Bronchial epithelial cell (primary cell): ENCODE results near the gene CAPN10. TPM values are rescaled to one million over a fixed set of nuclear protein-coding genes. Genes with fewer than 3 reads are reported as not detected.
"Not testable (repeated sequence)": the region's sequence is repeated elsewhere in the genome, so short reads cannot be mapped to it uniquely, and the experiment has no call there.

Experiments
- DNase-seq: peaks from one replicate; pipeline ENCODE4 v3.0.0-alpha.2; 2010; ENCODE audit warnings: low read depth
- FAIRE-seq: peaks from 2 replicates; lab custom pipeline; 2011; peaks lifted over from hg19 to GRCh38; lab: Jason Lieb, UNC
- H3K27me3 ChIP-seq: 2 replicates; pipeline ENCODE4 v1.5.1; 2011; ENCODE audit warnings: low read length; ENCODE audit not compliant: control insufficient read depth, insufficient read depth
- H3K36me3 ChIP-seq: 2 replicates; pipeline ENCODE4 v1.5.1; 2011; ENCODE audit warnings: low read length; ENCODE audit not compliant: control insufficient read depth, insufficient read depth
- H3K4me3 ChIP-seq: 2 replicates; pipeline ENCODE4 v1.5.1; 2011; ENCODE audit warnings: mild to moderate bottlenecking, low read depth, low read length, control low read depth
- total RNA-seq: library from RNA; depleted of rRNA; stranded (reverse); fragments of >200 nt; gene quantifications from 2 replicates; pipeline ENCODE4 v1.2.1, GENCODE V29; 2014
- TF ChIP-seq, protein P1 (sequence below): IDR thresholded peaks from 2 replicates; pipeline ENCODE4 v1.5.1; 2011; ENCODE audit warnings: mild to moderate bottlenecking, moderate library complexity, low read length, control low read depth, inconsistent platforms; ENCODE audit not compliant: insufficient read depth, severe bottlenecking

Gene CAPN10
- total RNA-seq, 1 donor from 2014 or later: 13.4 TPM

DNA sequence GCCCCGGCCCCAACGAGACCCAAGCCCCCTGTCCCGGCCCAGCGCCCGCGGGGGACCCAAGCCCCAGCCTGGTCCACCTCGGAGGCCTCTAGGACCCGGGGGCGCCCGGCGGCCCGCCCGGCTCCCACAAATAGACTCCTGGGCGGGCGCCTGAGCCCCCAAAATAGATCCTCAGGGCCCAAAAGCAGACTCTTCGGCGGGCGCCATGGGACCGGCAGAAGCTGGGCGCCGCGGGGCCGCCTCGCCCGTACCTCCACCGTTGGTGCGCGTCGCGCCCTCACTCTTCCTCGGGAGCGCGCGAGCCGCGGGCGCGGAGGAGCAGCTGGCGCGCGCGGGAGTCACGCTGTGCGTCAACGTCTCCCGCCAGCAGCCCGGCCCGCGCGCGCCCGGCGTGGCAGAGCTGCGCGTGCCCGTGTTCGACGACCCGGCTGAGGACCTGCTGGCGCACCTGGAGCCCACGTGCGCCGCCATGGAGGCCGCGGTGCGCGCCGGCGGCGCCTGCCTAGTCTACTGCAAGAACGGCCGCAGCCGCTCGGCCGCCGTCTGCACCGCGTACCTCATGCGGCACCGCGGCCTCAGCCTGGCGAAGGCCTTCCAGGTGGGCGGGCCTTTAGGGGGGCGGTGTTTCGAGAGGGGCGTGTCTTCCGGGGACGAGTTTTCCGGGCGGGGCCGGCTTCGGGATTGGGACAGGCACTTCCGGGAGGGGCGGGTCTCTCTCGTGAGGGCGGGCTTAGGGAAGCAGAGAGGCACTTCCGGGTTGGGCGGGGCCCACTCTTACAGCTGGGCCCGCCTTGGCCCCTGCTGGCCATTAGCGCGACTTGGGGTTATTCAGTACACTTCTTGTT, 25.8 kb upstream of the CAPN10 start:
- FAIRE-seq: no peak
- TF ChIP-seq, protein P1, sequence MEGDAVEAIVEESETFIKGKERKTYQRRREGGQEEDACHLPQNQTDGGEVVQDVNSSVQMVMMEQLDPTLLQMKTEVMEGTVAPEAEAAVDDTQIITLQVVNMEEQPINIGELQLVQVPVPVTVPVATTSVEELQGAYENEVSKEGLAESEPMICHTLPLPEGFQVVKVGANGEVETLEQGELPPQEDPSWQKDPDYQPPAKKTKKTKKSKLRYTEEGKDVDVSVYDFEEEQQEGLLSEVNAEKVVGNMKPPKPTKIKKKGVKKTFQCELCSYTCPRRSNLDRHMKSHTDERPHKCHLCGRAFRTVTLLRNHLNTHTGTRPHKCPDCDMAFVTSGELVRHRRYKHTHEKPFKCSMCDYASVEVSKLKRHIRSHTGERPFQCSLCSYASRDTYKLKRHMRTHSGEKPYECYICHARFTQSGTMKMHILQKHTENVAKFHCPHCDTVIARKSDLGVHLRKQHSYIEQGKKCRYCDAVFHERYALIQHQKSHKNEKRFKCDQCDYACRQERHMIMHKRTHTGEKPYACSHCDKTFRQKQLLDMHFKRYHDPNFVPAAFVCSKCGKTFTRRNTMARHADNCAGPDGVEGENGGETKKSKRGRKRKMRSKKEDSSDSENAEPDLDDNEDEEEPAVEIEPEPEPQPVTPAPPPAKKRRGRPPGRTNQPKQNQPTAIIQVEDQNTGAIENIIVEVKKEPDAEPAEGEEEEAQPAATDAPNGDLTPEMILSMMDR: peak; percentile 42
- Histone ChIP-seq H3K4me3 (peak overlapping the region; percentile 66), H3K36me3 (no peaks in the 10 kb centered on the region), H3K27me3 (no peaks in the 10 kb centered on the region)
- DNase-seq: peak; percentile 85

DNA sequence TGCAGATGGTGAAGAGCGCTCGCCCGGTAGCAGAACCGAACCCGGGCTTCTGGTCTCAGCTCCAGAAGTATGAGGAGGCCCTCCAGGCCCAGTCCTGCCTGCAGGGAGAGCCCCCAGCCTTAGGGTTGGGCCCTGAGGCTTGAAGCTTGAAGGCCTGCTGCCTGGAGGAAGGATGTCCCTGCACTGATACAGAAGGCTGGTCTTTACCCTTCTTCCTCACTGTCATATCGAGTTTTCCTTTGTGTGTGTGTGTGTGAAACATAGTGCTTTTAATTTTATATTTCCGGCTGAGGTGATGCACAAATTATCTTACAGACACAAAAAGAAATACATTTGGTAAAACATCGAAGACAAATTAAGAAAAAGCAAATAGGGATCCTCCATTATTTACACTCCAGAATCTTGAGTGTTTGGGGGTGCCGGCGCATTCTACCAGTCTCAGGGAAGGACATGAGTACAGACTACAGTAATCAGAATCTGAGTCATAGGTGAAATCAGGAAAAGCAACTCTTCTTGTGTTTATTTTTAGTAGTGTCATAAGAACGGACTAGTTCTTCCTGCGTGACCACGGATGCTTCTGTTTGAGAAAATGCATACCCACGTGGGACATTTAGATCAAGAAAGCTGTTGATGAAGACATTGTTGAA, 25.1 kb upstream of the CAPN10 start:
- H3K4me3 ChIP-seq: peak overlapping the region; percentile 66
- DNase-seq (peak; percentile 90), FAIRE-seq (no peak)
- TF ChIP-seq, protein P1: no peak
- H3K36me3 ChIP-seq: no peaks in the 10 kb centered on the region
- H3K27me3 ChIP-seq: no peaks in the 10 kb centered on the region

DNA sequence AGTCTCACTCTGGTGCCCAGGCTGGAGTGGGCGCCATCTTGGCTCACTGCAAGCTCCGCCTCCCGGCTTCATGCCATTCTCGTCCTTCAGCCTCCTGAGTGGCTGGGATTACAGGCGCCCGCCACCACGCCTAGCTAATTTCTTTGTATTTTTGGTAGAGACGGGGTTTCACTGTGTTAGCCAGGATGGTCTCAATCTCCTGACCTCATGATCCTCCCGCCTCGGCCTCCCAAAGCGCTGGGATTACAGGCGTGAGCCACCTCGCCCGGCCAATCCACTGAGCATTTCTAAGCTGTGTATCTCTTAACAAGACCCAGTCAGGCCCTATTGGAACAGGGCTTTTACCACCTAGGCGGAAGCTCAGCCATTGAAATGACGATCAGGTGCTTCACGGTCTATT, 23.3 kb upstream of the CAPN10 start:
- DNase-seq, FAIRE-seq: not testable (repeated sequence)

DNA sequence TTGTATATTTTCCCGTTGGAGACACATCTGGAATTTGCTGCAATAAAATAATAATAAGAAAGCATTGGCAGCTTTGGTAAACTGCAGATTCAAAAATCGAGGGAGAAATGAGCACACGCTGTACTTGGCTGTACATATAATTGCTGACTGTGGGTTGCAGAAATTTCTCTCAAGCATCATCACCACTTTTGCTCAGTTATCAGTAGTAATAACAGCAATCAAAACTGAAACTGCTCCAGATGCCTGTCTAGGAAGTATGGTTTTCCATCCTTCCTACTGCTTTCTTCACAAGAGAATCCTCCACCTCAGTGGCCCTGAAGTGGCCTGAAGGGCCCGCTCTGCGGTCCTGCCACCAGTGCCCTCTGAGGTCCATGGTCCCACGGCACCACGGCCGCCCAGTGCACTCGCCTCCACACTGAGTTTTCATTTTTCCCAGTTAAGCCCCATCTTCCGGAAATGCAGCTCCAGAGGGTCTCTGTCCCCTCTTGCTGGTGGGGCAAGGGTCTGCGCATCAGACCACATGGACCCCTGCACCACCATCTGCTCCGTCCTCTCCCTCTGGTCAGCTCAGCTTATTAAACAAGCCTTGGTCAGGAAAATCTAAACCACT, 22.5 kb upstream of the CAPN10 start:
- DNase-seq: no peak
- FAIRE-seq: no peak
- Histone ChIP-seq H3K4me3 (no peak overlapping the region), H3K27me3 (no peaks in the 10 kb centered on the region), H3K36me3 (no peaks in the 10 kb centered on the region)
- TF ChIP-seq, protein P1: no peak

More for the DNA sequence above, 23.3 kb upstream of the CAPN10 start:
- not testable (repeated sequence) for H3K4me3 ChIP-seq, H3K36me3 ChIP-seq, H3K27me3 ChIP-seq

DNA sequence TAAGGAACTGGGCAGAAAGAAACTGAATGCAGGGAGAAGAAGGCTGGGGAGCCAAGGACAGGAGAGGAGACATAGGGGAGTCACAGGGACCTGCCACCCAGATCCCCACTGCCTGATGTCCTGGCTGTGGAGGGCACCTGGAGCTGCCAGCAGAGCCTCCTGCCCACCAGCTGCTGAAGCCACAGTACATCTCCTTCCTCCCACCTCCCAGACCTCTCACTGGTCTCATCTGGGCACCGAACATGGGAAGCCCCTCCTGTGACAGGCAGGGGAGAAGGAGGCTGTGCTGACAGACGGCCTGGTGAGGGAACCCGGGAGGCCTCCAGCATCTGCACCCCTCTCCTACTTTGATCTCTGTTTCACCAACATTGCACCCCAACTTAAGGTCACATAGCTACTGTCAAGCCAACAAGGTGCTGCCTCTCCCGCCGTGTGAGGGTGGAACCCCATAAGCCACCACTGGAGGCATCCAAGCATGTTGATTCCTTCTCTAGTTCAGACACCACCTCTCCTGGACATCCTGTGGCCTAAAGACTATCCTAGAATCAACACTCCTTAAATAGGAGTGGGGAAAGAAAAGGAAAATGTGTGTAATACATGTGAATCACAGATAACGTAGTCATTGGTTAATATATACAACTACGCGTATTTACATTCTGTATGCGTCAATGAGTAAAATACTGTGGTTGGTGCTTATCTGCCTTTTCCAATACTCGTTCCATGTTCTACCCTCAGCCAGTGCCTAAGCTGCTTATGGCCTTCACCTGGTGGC, 21.8 kb upstream of the CAPN10 start:
- Histone ChIP-seq H3K36me3 (no peaks in the 10 kb centered on the region), H3K27me3 (no peaks in the 10 kb centered on the region), H3K4me3 (no peak overlapping the region)
- FAIRE-seq (no peak), DNase-seq (peak; percentile 80)
- TF ChIP-seq, protein P1: peak; percentile 33
